RWPE1 (cell line): ENCODE measurements around the gene TIAM2.

ENCODE experiments used
- CTCF ChIA-PET: fragments of 350-600 bp; sonication (Branson Sonifier 250); formaldehyde crosslinking; extraction: SDS; loops from one replicate; lab custom pipeline; 2021; lab: Yijun Ruan, JAX
- POLR2A ChIA-PET: fragments of 400-600 bp; formaldehyde crosslinking; extraction: SDS; loops from one replicate; lab custom pipeline; 2020; ENCODE audit warnings: antibody characterized with exemption; ENCODE audit not compliant: low non-redundant PET; lab: Yijun Ruan, JAX
- DNase-seq: peaks from one replicate; pipeline ENCODE4 v3.0.0; 2012; ENCODE audit warnings: low spot score
- H3K27ac ChIP-seq: fragments of 450-650 bp; 2 replicates; pipeline ENCODE4 v1.5.1; 2017
- CTCF ChIP-seq: fragments of 450-650 bp; conservative IDR thresholded peaks from 2 replicates; pipeline ENCODE4 v1.5.1; 2017; ENCODE audit warnings: low read depth, mild to moderate bottlenecking

The TIAM2 gene

GRCh38 chr6:155056756-155057155 lies 61.6 kb downstream of the TIAM2 start:
- no peak for TF ChIP-seq CTCF
- H3K27ac ChIP-seq, result no peak overlapping the region
- DNase-seq, result no peak
- ChIA-PET POLR2A (no interaction called here), CTCF (no interaction called here)

GRCh38 chr6:155061381-155061780 lies 66.3 kb downstream of the TIAM2 start:
- ChIA-PET POLR2A (no interaction called here), CTCF (interaction anchor here (0.6 kb wide), 1 partner anchor 50 kb away, joined by 3 read pairs; no protein-coding TSS in a partner anchor)
- no peak for DNase-seq
- TF ChIP-seq CTCF, result no peak
- no peak overlapping the region for H3K27ac ChIP-seq

GRCh38 chr6:155062866-155063341 lies 67.8 kb downstream of the TIAM2 start:
- POLR2A ChIA-PET, result no interaction called here
- TF ChIP-seq CTCF, result no peak
- peak; percentile 29 for DNase-seq
- H3K27ac ChIP-seq, result no peak overlapping the region
- CTCF ChIA-PET, result no interaction called here

- TF ChIP-seq CTCF, result no peak
- ChIA-PET CTCF (interaction anchor here (0.6 kb wide), 1 partner anchor 110 kb away, joined by 3 read pairs; no protein-coding TSS in a partner anchor), POLR2A (no interaction called here)
- DNase-seq, result no peak
- H3K27ac ChIP-seq, result no peak overlapping the region
Observed at GRCh38 chr6:155064303-155064702, 69.2 kb downstream of the TIAM2 start.

- no peak for TF ChIP-seq CTCF
- no peak overlapping the region for H3K27ac ChIP-seq
- DNase-seq, result no peak
- ChIA-PET CTCF (no interaction called here), POLR2A (no interaction called here)
Observed at GRCh38 chr6:155066361-155066760, 71.2 kb downstream of the TIAM2 start.

- H3K27ac ChIP-seq, result no peak overlapping the region
- POLR2A ChIA-PET, result no interaction called here
- no peak for TF ChIP-seq CTCF
- CTCF ChIA-PET, result no interaction called here
- no peak for DNase-seq
Observed at GRCh38 chr6:155066921-155067680, 72.0 kb downstream of the TIAM2 start.
